ENCODE results near the gene ACSL1.

Gene ACSL1

GRCh38 chr4:184838249-184839074 is 12.7 kb upstream of the ACSL1 start:
- DNase-seq (ENCODE audit: low read depth), result no peak

- no peak for DNase-seq (ENCODE audit: low read depth)
These were observed 10.8 kb upstream of the ACSL1 start for GRCh38 chr4:184836613-184837012.

- no peak for DNase-seq (ENCODE audit: low read depth)
These were observed 7.5 kb upstream of the ACSL1 start for GRCh38 chr4:184833046-184833838.

- no peak for DNase-seq (ENCODE audit: low read depth)
These were observed 5.4 kb upstream of the ACSL1 start for GRCh38 chr4:184831153-184831552.

- no peak for DNase-seq (ENCODE audit: low read depth)
These were observed 1.0 kb upstream of the ACSL1 start for GRCh38 chr4:184826691-184827270.

- no peak for DNase-seq (ENCODE audit: low read depth)
These were observed 450 bp downstream of the ACSL1 start for GRCh38 chr4:184825141-184825895.

- DNase-seq (ENCODE audit: low read depth), result no peak
These were observed 1.0 kb downstream of the ACSL1 start for GRCh38 chr4:184824776-184825084.

- DNase-seq (ENCODE audit: low read depth), result no peak
These were observed 1.5 kb downstream of the ACSL1 start for GRCh38 chr4:184824081-184824775.

GRCh38 chr4:184823014-184823413 is 2.8 kb downstream of the ACSL1 start:
- DNase-seq (ENCODE audit: low read depth), result no peak

- DNase-seq (ENCODE audit: low read depth), result no peak
These were observed 3.4 kb downstream of the ACSL1 start for GRCh38 chr4:184822356-184822755.

GRCh38 chr4:184821242-184821641 is 4.5 kb downstream of the ACSL1 start:
- no peak for DNase-seq (ENCODE audit: low read depth)

- DNase-seq (ENCODE audit: low read depth), result no peak
These were observed 6.0 kb downstream of the ACSL1 start for GRCh38 chr4:184819786-184820185.

- DNase-seq (ENCODE audit: low read depth), result no peak
These were observed 7.6 kb downstream of the ACSL1 start for GRCh38 chr4:184818216-184818564.

- DNase-seq (ENCODE audit: low read depth), result no peak
These were observed 8.1 kb downstream of the ACSL1 start for GRCh38 chr4:184817494-184818215.

- no peak for DNase-seq (ENCODE audit: low read depth)
These were observed 8.8 kb downstream of the ACSL1 start for GRCh38 chr4:184816962-184817361.

- DNase-seq (ENCODE audit: low read depth), result no peak
These were observed 10.5 kb downstream of the ACSL1 start for GRCh38 chr4:184815046-184815877.

GRCh38 chr4:184814686-184815045 is 11.1 kb downstream of the ACSL1 start:
- no peak for DNase-seq (ENCODE audit: low read depth)

- DNase-seq (ENCODE audit: low read depth), result no peak
These were observed 13.1 kb downstream of the ACSL1 start for GRCh38 chr4:184812651-184813181.

- no peak for DNase-seq (ENCODE audit: low read depth)
These were observed 13.6 kb downstream of the ACSL1 start for GRCh38 chr4:184812199-184812542.

- no peak for DNase-seq (ENCODE audit: low read depth)
These were observed 14.1 kb downstream of the ACSL1 start for GRCh38 chr4:184811526-184812198.

Data from HS-27A (cell line).